HG03066 (cell line): ENCODE results near the gene UBE2E1.
"Not testable (repeated sequence)": the region's sequence is repeated elsewhere in the genome, so short reads cannot be mapped to it uniquely, and the experiment has no call there.

Source experiments
- ATAC-seq: cut with Tn5 transposase; IDR thresholded peaks from one replicate; pipeline ENCODE4 v1.9.1; 2021; ENCODE audit warnings: low read depth; ENCODE audit not compliant: unreplicated experiment

UBE2E1 gene

GRCh38 chr3:23837286-23837685 is 31.5 kb downstream of the UBE2E1 start:
- no peak for ATAC-seq

GRCh38 chr3:23837691-23838090 is 31.9 kb downstream of the UBE2E1 start:
- no peak for ATAC-seq

DNA sequence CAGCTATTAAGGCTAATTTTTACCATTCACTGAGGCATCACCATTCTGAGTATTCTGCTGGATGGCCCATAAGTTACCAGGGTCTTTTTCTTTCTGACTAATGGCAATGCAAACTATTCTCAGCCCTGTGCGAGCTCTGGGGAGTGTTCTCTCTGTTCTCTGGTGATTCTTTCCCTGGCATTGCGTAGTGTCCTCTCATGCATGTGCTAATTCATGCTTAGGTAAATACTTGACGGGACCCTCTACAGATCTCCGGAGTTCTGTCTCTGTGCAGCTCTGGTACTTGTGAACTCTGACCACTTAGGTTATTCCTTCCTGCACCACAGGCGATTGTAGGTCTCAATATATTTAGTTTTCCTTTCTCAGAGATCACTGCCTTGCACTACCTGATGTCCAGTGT is 34.8 kb downstream of the UBE2E1 start:
- ATAC-seq = no peak

- ATAC-seq = no peak
Observed at GRCh38 chr3:23843869-23844268, 38.1 kb downstream of the UBE2E1 start.

DNA sequence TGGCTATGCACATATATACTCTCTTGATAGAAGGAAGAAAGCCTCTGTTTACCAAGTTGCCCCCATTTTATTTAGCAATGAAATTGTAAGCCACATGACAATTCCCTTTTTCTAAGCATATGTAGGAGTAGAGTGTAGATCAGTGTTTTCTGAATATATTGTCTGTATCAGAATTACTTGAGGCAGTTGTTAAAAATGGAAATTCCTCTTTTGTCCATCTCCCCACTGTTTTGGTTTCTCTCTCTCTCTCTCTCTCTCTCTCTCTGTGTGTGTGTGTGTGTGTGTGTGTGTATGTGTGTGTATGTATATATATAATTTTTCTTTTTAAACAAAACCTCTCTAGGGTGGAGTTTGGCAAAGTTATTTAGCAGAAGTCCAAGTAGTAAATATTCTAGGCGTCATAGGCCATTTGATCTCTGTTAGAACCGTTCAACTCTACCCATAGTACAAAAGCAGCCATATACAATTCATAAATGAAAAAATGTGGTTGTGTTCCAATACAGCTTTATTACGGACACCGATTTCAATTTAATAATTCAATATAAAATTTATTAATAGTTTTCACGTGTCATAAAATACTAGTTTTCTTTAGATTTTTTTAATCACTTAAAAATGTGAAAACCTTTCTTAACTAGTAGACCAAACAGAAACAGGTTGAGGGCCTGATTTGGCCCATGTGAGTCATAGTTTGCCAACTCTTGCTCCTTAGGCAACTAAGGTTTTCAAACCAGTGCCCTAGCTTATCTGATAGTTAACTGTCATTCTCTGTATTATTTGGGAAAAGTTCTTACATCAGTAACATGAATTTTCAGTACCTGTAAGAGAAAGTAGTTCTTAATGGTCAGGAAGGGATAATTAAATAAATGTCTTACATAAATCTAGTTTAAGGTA is 39.8 kb downstream of the UBE2E1 start:
- no peak for ATAC-seq

- not testable (repeated sequence) for ATAC-seq
Observed at GRCh38 chr3:23849462-23849861, 43.7 kb downstream of the UBE2E1 start.

DNA sequence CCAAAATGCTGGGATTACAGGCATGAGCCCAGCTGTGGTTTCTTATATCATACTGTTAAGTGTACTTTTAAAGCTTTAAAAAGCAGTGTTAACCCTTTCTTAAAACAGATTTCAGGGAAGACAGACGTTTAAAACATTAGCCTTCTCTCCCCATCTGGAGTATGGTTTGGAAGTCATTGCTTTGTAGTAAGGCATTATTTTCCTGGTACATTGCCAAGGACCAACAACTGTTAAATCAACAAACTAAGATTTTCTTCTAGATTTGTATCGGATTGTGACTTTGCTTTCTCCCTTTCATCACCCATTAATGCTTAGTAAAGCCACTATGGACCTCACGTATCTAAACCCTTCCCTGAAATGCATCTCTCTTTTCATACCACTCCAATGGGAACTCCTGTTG is 50.5 kb downstream of the UBE2E1 start:
- ATAC-seq = no peak

- ATAC-seq = no peak
Observed at GRCh38 chr3:23859012-23859743, 53.4 kb downstream of the UBE2E1 start.

DNA sequence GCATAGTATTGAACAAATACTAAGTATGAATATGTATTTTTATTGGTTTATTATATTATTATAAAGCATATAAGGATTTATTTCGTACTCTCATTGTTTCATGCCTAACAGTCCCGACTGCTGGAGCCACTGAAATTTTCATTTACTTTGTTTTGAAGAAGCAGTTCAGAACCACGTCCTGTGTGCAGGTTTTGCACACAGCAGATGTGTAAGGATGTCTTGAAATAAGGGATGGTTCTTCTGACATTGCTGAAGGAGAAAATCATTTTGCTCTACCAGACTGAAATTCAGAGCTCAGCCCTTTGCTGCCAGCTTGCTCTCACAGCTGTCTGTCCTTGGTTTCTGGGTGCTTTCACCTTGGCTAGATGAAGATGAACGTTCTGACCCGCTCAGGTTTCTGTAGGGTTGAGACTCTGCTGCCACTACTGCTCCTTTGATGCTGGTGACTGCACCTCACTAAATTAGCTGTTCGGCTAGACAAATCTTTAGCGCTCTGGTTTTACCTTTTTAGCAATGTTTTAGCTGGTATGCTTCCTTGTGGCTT is 54.2 kb downstream of the UBE2E1 start:
- no peak for ATAC-seq

- ATAC-seq = no peak
Observed at GRCh38 chr3:23861689-23862088, 55.9 kb downstream of the UBE2E1 start.

- ATAC-seq = no peak
Observed at GRCh38 chr3:23863060-23863459, 57.3 kb downstream of the UBE2E1 start.

- ATAC-seq = no peak
Observed at GRCh38 chr3:23864931-23865330, 59.2 kb downstream of the UBE2E1 start.

GRCh38 chr3:23865595-23866396 is 60.0 kb downstream of the UBE2E1 start:
- ATAC-seq = peak; percentile 85

DNA sequence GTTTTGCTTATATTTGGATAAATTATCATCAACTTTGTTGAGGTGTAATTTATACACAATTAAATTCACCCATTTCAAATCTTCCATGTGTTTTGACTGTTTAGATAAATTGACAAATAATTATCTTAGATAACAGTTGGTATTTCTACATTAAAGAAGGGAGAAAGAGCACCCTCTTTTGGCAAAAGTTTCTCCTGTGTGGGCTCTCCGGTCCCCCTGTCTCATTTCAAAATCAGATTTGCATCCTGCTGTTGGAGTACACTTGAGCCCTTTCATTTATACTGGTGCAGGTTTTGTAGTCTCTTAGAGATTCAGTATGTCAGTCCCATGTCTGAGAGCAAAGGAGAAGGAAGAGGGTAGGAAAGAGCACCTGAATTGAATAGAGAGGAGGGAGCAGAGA is 61.6 kb downstream of the UBE2E1 start:
- no peak for ATAC-seq

DNA sequence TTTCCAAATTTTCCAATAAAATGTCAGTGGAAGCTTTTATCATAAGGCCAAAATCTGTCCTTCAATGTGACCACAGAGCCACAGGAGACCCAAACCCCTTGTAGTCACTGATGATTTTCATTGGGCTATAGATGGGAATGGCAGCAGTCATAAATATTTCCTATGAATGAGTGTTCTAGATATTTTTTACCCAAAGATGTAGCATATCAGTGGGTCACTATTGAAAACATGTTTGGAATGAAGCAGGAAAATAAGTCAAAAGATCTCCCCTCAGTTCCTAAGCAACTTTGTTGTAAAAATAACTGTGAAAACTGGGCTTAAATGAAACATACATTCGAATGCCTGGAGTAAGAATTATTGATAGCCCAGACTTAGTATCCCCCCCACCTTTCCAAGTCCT is 62.1 kb downstream of the UBE2E1 start:
- no peak for ATAC-seq

- ATAC-seq = no peak
Observed at GRCh38 chr3:23869977-23870662, 64.4 kb downstream of the UBE2E1 start.

GRCh38 chr3:23870663-23871043 is 64.9 kb downstream of the UBE2E1 start:
- ATAC-seq = not testable (repeated sequence)

DNA sequence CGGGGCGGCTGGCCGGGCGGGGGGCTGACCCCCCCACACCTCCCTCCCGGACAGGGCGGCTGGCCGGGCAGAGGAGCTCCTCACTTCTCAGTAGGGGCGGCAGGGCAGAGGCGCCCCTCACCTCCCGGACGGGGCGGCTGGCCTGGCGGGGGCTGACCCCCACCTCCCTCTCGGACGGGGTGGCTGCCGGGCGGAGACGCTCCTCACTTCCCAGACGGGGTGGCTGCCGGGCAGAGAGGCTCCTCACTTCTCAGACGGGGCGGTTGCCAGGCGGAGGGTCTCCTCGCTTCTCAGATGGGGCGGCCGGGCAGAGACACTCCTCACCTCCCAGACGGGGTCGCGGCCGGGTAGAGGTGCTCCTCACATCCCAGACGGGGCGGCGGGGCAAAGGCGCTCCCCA is 65.6 kb downstream of the UBE2E1 start:
- ATAC-seq = not testable (repeated sequence)

- no peak for ATAC-seq
Observed at GRCh38 chr3:23872330-23872729, 66.6 kb downstream of the UBE2E1 start.

GRCh38 chr3:23873941-23874340 is 68.2 kb downstream of the UBE2E1 start:
- ATAC-seq = no peak
